GM19328 (cell line): ENCODE data around the gene TTC6.

ENCODE experiments used
- ATAC-seq: cut with Tn5 transposase; IDR thresholded peaks from one replicate; pipeline ENCODE4 v1.9.1; 2021; ENCODE audit warnings: mild to moderate bottlenecking, moderate library complexity; ENCODE audit not compliant: unreplicated experiment

The TTC6 gene

DNA sequence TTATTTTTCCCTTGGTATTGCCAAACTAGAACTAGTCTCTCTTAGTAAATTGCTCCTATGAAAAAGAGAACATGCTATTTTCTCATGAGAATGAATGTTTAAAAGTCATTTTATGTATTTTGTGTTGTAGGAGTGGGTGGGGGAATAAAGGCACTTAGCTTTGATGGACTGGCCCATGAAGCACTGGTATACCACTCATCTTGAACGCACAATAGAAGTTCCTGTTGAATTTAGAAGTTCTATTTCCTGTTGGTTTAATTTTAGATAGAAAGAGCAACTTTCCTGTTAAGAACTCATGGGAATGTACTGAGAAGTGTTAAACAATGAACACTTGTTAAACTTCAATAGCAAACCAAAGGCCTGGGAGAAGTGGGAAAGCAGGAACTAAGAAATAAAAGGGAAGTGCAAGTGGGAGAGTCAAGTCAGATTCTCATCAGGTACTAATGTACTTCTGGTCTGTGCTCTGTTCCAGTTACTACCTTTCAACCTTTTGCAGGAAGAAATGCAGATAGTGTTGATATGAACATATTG lies 23.1 kb downstream of the TTC6 start:
- ATAC-seq = no peak

DNA sequence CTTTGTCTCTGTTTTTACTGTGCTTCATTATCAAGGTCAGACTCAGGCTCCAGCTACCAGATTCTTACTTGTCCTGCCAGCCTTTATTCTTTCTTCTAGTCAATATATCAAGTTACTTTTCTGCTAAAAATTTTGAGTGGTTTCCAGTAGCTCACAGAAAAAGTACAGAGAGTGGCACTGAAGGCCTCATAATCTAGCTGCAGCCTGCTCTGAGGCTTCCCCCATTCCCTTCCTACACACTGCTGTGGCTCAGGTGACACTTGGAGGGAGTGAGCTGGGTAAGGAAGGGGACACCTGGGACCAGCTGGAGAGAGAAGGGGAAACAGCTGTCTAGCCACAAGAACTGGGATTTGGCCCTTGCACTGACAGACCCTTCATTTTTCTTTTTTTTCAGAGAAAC lies 25.4 kb downstream of the TTC6 start:
- no peak for ATAC-seq

DNA sequence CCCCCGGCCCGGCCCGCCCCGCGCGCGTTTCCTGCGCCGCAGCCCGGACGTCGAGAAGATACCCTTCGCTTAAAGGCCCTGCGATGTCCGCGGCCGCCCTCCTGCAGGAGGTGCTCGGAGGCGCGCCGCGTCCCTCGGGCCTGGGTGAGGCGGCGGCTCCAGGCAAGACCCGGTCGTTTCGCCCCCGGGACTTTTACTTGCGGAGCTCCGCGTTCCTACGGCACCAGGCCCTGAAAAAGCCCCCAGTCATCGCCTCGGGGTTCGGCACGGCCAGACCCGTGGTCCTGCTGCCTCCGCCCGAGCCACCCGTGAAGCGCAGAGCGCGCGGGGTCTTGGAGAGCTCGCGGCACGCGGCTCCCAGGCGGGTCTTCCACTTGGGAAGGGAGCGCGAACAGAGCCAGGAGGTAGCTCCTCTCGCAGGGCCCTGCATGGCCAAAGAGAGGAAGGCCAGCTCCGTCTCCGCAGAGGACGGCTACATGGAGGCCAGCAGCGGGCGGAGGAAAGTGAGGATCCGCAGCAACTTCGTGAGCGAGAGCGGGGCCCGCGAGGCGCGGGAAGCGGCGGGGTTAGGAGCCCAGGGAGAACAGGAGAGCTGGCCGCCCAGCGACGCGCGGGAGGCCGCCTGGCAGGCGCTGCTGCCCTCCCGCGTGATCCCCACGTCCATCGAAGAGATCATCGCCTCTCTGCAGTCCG lies 26.9 kb downstream of the TTC6 start:
- ATAC-seq = no peak

DNA sequence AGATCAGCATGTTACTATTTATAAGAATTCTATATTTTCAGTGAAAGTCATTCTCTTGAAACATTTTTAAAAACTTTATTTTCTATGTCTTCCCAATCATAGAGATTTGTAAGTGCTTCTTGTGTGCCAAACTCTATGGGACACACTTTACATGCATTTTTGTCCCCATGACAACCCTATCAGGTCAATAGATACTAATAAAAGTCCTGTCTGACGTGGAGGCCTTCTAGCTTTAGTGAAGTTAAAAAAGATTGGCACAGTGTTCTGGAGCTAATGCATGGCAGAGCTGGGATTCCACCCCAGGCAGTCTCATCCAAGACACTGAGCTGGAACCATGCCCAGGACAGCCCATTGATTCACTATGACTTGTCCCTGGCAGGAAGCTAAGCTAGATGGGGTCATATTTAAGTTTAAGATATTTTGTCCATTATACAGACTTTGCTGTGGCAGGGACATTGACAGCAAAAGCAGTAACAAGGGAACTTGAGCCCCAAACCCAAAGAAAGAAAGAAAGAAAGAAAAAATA lies 28.1 kb downstream of the TTC6 start:
- no peak for ATAC-seq

GRCh38 chr14:37623971-37624370 lies 28.5 kb downstream of the TTC6 start:
- ATAC-seq = no peak

DNA sequence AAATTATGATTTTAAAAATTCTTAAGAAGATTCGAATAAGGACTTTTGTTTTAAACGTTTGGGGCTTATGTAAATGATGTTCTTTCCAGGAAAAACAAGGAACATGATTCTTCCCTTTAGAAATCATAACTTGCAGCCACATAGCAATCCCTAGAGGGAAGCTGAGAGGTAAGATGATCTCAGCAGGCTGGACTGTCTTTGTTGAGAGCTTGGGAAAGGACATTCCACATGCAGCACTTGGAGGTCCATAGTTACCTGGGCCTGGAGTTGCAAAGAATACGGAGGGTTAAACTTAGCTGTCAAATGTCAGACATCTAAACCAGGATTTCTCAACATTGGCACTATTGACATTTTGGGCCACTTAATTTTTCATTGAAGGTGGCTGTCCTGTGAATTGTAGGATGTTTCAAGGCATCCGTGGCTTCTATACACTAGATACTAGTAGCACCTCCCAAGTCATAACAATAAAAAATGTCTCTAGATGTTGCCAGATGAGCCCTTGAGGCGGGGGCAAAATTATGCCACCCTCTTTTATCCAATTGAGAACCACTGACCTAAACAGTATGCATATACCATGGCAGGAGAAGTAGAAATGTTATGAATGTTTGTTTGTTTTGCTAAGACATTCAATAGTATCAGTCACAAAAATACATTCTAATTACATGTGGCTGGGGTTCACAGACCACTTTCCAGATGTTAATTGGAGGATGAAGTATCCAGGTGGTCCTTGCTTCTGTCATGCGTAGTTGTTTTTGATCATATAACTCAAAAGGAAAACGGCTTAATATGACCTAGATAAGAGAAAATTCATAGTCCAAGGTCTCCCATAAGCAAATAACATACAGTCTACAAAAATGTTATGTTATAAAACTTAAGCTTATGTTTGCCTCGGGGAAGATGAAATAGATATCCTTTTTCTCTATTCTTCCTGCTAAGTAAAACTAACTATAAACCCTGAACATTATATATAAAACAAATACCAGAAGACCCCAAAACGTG lies 30.5 kb downstream of the TTC6 start:
- ATAC-seq = no peak

DNA sequence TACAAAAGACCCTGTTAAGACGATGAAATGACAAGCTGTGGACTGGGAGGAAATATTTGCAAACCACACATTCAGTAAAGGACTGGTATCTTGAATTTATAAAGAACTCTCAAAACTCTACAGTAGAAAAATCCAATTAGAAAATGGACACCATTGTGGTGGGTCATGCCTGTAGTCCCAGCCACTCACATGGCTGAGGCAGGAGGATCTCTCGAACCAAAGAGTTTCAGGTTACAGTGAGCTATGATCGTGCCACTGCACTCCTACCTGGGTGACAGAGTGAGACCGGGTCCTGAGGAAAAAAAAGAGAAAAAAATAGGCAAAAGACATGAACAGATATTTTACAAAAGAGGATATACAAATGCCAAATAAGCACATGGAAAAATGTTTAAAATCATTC lies 41.9 kb downstream of the TTC6 start:
- no peak for ATAC-seq

DNA sequence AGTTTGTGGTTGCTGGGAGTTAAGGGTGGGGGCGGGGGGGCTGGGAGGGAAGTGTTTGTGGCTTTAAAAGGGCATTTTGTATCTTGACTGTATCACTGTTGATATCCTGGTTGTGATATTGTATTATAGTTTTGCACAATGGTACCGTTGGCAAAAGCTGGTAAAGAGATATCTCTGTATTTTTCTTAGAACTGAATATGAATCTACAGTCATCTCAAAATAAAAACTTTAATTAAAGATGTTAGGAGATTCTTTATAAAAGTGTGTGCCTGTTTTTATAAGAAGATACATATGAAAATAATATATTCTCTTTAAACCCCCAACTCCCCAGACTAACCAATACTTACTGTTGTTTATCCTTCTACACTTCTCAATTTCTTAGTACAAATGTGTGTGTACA lies 43.2 kb downstream of the TTC6 start:
- ATAC-seq = no peak

GRCh38 chr14:37641117-37641516 lies 45.7 kb downstream of the TTC6 start:
- no peak for ATAC-seq

DNA sequence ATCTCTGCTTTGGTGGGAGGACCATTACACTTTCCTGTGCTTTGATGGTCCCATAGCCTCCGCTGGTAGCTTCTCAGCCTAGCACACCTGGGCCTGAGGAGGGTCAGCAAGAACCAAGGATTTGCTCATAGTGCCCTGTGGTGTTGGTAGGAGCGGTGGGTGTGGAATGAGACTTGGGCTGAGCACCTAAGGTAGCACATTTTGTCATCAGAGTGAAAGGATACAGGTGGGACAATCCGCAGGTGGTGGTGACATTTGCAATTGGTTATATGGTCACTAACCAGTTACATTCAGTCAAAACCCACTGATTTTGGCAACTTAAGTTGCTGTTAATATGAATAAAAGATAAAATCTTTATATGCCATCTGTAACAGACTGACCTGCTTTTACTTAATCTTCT lies 46.7 kb downstream of the TTC6 start:
- no peak for ATAC-seq

- no peak for ATAC-seq
Observed at GRCh38 chr14:37643701-37644100, 48.3 kb downstream of the TTC6 start.
